Esophagus squamous epithelium (tissue), 4 donors: Measurements from ENCODE around the gene AHSA1.

ENCODE experiments used
- CTCF ChIP-seq, 6 experiments: fragments of 450-650 bp in 4 of 6; fragments of 200-600 bp in 2 of 6; sonication (generic) in 2 of 6; IDR thresholded peaks; one replicate each; pipeline ENCODE4 v1.5.1; 2016 to 2019; ENCODE audit warnings: antibody characterized with exemption in 6 of 6, mild to moderate bottlenecking in 4 of 6, moderate library complexity in 4 of 6
- POLR2A ChIP-seq, 4 donors: fragments of 450-650 bp; IDR thresholded peaks; one replicate each; pipeline ENCODE4 v1.6.1; 2017; ENCODE audit warnings: antibody characterized with exemption in 4 of 4, mild to moderate bottlenecking in 4 of 4, moderate library complexity in 3 of 4

DNA sequence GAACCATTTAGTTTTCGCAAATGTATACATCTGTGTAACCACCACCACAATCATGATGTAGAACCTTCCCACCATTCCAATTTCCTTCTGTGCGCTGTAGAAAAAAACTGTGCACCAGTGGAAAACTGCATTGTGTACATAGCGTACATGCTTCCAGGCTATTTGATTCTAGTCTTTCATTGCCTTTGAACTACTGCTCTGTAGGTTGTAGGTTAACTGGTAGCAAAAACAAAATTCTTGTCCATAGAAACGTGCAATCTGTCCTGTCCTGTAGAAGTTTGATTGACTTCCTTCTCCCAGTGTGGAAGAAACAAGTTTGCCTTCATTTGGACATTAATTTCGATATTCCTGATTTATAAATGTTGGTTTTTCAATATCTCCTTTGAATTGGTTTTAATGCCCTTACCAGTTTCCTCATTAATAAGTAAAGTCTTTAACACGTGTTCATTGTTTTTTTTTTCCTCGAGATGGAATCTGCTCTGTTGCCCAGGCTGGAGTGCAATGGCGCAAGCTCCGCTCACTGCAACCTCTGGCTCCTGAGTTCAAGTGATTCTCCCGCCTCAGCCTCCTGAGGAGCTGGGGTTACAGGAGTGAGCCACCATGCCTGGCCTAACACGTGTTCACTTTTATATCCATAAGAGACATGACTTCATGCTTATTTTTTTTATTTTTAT is 44.4 kb downstream of the AHSA1 start:
- no peak for TF ChIP-seq POLR2A (IDR thresholded peaks at IDR 0.05)
- TF ChIP-seq CTCF (IDR thresholded peaks at IDR 0.05) = no peak
